ENCODE results near the gene OPCML.

Gene OPCML

GRCh38 chr11:132610791-132611190 lies 921.5 kb downstream of the OPCML start:
- CTCF ChIA-PET = interaction anchor here (1.2 kb wide), 1 partner anchor 24 kb away, joined by 3 read pairs; no protein-coding TSS in a partner anchor
- POLR2A ChIA-PET = no interaction called here
- no peak for TF ChIP-seq CTCF (IDR thresholded peaks at IDR 0.05; ENCODE audit: control extremely low read depth, extremely low read depth, low read depth, missing control alignments)
- DNase-seq (ENCODE audit: extremely low spot score) = no peak

- CTCF ChIA-PET = interaction anchor here (1.2 kb wide), 1 partner anchor 24 kb away, joined by 3 read pairs; no protein-coding TSS in a partner anchor
- POLR2A ChIA-PET = no interaction called here
- no peak for DNase-seq (ENCODE audit: extremely low spot score)
- TF ChIP-seq CTCF (IDR thresholded peaks at IDR 0.05; ENCODE audit: control extremely low read depth, extremely low read depth, low read depth, missing control alignments) = no peak
Observed at GRCh38 chr11:132610216-132610615, 922.1 kb downstream of the OPCML start.

DNA sequence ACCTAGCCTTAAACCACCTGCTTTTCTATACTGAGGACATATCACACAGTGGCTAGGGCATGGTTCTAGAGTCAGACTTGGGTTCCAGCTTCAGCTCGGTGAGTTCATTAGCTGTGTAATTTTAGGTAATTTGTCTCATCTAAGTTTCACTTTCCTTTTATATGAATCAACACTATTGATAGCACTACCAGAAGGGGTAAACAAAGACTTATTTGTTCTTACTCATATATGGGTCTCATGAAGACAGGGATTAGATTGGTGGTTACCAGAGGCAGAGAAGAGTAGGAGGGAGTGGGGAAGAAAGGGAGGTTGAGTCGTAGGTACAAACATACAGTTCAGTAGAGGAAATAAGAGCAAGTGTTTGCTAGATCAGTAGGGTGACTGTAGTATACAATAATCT lies 924.7 kb downstream of the OPCML start:
- POLR2A ChIA-PET = no interaction called here
- TF ChIP-seq CTCF (IDR thresholded peaks at IDR 0.05; ENCODE audit: control extremely low read depth, extremely low read depth, low read depth, missing control alignments) = no peak
- DNase-seq (ENCODE audit: extremely low spot score) = no peak
- CTCF ChIA-PET = no interaction called here

- POLR2A ChIA-PET = no interaction called here
- CTCF ChIA-PET = no interaction called here
- TF ChIP-seq CTCF (IDR thresholded peaks at IDR 0.05; ENCODE audit: control extremely low read depth, extremely low read depth, low read depth, missing control alignments) = no peak
Observed at GRCh38 chr11:132605825-132606570, 926.3 kb downstream of the OPCML start.

GRCh38 chr11:132604431-132604830 lies 927.9 kb downstream of the OPCML start:
- TF ChIP-seq CTCF (IDR thresholded peaks at IDR 0.05; ENCODE audit: control extremely low read depth, extremely low read depth, low read depth, missing control alignments) = no peak
- POLR2A ChIA-PET = no interaction called here
- CTCF ChIA-PET = interaction anchor here (1.8 kb wide), 1 partner anchor 10 kb away, joined by 4 read pairs; no protein-coding TSS in a partner anchor
- DNase-seq (ENCODE audit: extremely low spot score) = no peak

More at GRCh38 chr11:132605825-132606570, 926.3 kb downstream of the OPCML start:
- DNase-seq (ENCODE audit: extremely low spot score) = no peak

DNA sequence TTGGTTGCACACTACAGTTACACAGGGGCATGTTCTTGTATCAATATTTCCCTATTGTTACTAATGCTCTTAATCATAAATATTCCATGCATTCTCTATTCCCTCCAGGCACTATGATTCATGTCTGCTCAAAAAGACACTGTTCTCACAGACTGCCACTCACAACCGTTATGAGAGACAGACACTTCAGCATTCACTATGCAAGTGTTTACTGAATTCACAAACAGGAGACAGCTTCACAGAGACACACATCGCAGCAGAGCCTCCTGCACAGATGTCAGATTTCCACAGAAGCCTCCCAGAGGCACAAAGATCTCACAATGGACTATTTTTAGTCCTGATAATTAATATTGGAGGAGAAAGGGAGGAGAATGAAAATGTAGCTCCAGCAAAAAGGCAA lies 930.4 kb downstream of the OPCML start:
- DNase-seq (ENCODE audit: extremely low spot score) = no peak
- TF ChIP-seq CTCF (IDR thresholded peaks at IDR 0.05; ENCODE audit: control extremely low read depth, extremely low read depth, low read depth, missing control alignments) = no peak
- ChIA-PET POLR2A (no interaction called here), CTCF (interaction anchor here (1.6 kb wide), 1 partner anchor 14 kb away, joined by 3 read pairs; no protein-coding TSS in a partner anchor)
